Mesodermal cell (in vitro differentiated cells): ENCODE measurements around the gene SEC11C.

ENCODE experiments used
- H3K27ac ChIP-seq: 2 replicates; pipeline ENCODE4 v1.7.0; 2013; ENCODE audit warnings: mild to moderate bottlenecking, low read depth, low read length, moderate library complexity; ENCODE audit not compliant: severe bottlenecking
- H3K36me3 ChIP-seq: 2 replicates; pipeline ENCODE4 v1.7.1; 2013; ENCODE audit warnings: mild to moderate bottlenecking, low read length, moderate library complexity; ENCODE audit not compliant: control insufficient read depth, insufficient read depth
- H3K4me1 ChIP-seq: one replicate; pipeline ENCODE4 v1.7.1; 2013; ENCODE audit warnings: mild to moderate bottlenecking, low read length; ENCODE audit not compliant: insufficient read depth, control insufficient read depth, poor library complexity, severe bottlenecking
- H3K4me3 ChIP-seq: 2 replicates; pipeline ENCODE4 v1.7.0; 2013; ENCODE audit warnings: low read length, control low read depth, mild to moderate bottlenecking; ENCODE audit not compliant: insufficient read depth, poor library complexity, severe bottlenecking; ENCODE audit errors: extremely low read depth
- H3K9me3 ChIP-seq: 2 replicates; pipeline ENCODE4 v1.7.1; 2013; ENCODE audit warnings: mild to moderate bottlenecking, low read length, moderate library complexity; ENCODE audit not compliant: control insufficient read depth
- WGBS, 2 experiments: methylation state at CpG; one replicate each; pipeline ENCODE4 v1.1.5; 2013; ENCODE audit warnings: missing lambda C conversion rate in 2 of 2; ENCODE audit not compliant: insufficient coverage in 2 of 2; 5-methylcytosine and 5-hydroxymethylcytosine counted together

The SEC11C gene

DNA sequence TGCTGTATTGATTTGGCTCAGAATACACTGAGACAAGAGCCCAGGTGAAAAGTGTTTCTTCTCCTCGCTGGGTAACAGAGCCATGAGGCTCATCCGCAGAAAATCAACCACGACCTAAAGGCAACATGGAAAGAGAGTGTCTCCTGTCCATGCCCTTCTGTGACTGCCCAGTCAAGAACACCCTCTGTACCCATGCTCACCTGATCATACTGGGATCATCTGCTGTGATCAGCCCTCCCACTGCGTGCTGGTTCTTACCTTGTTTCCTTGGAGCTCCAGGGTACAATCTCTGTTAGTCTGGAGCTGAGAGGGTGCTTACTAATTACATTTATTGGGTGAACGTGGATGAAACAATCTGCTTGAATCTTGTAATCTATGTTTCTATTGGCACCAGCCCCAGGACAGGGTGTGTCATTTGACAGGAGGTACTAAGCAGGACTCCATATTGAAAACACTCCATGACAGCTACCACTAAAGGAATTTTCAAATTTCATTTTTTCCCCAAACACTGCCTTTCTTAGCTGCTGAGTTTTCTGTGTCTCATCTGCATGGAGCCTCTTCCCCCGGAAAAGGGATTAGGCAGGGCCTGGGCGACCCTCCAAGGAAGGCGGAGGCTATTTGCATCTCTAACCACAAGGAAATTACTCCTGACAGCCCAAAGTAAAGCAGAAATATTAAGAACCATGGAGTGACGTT, 40.6 kb downstream of the SEC11C start:
- no peaks in the 10 kb centered on the region for H3K36me3 ChIP-seq
- WGBS, 2 experiments, result 83 to 88% methylated on average over 3 to 8 of the region's 9 CpGs
- H3K4me3 ChIP-seq, result no peak overlapping the region
- no peaks in the 10 kb centered on the region for H3K4me1 ChIP-seq
- H3K27ac ChIP-seq, result no peak overlapping the region
- no peaks in the 10 kb centered on the region for H3K9me3 ChIP-seq

DNA sequence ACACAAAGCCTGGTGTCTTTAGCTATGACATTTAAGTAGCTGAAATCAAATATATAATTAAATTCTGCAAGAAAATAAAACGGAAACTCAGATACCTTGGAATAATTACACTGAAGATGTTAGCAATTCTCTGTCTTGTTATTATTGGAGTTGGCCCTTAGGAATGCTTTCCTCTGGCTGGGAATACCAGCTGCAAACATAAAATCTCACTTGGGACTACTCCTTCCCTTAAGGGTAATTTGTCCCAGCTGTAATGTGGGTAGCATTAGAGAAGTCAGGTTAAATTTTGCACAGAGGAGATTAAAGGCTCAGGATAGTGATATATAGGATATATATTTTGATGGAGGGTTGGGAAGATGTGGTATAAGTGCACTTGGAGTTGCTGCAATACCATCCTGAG, 43.0 kb downstream of the SEC11C start:
- Histone ChIP-seq H3K27ac (no peak overlapping the region), H3K36me3 (no peaks in the 10 kb centered on the region), H3K4me1 (no peaks in the 10 kb centered on the region), H3K9me3 (no peaks in the 10 kb centered on the region), H3K4me3 (no peak overlapping the region)
- WGBS, 2 experiments, result 100% methylated on average over 1 of the region's 1 CpG; no CpG with 5 or more reads in 1 of the 2 experiments

DNA sequence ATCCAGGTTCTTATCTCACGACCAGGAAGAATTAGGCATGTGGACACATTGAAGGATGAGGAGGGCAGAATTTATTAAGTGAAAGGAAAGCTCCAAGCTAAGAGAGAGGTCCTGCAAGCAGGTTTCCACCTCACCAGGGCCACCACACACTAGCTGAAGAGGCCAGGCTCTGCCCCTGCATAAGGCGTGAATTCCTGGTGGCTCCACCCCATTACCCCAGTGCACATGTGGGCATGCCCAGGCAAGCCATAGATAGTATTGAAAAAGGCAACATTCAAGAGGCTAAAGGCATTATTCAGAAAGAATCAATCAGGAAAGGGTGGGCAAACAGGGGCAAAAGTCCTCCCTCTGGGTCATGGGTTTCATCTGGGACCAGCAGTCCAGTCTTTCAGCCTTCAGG, 49.3 kb downstream of the SEC11C start:
- H3K4me1 ChIP-seq, result no peaks in the 10 kb centered on the region
- WGBS, 2 experiments, result 64 to 100% methylated on average over 1 to 2 of the region's 2 CpGs
- no peaks in the 10 kb centered on the region for H3K9me3 ChIP-seq
- H3K4me3 ChIP-seq, result no peak overlapping the region
- no peak overlapping the region for H3K27ac ChIP-seq
- H3K36me3 ChIP-seq, result no peaks in the 10 kb centered on the region

DNA sequence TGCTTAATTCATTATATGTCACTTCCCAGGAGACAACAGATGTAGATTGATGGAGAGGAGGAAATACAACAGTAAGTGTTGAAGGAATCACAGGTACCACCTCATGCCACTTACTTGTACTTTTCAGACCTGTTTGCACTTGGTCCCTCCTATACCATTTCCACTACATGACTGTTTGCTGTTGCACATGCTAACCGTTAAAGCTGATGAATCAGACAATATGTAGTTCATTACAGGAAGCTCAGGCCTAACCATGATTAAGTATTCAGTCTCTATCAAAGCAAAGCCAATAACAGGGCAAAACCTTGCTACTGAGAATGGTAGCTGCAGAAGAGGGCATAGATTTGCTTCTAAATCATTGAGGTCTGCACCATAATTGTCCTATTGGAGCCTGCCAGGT, 50.1 kb downstream of the SEC11C start:
- no peaks in the 10 kb centered on the region for H3K9me3 ChIP-seq
- no peaks in the 10 kb centered on the region for H3K36me3 ChIP-seq
- H3K27ac ChIP-seq, result no peak overlapping the region
- no peak overlapping the region for H3K4me3 ChIP-seq
- WGBS, 2 experiments, result 100% methylated on average over 1 of the region's 1 CpG; no CpG with 5 or more reads in 1 of the 2 experiments
- no peaks in the 10 kb centered on the region for H3K4me1 ChIP-seq

DNA sequence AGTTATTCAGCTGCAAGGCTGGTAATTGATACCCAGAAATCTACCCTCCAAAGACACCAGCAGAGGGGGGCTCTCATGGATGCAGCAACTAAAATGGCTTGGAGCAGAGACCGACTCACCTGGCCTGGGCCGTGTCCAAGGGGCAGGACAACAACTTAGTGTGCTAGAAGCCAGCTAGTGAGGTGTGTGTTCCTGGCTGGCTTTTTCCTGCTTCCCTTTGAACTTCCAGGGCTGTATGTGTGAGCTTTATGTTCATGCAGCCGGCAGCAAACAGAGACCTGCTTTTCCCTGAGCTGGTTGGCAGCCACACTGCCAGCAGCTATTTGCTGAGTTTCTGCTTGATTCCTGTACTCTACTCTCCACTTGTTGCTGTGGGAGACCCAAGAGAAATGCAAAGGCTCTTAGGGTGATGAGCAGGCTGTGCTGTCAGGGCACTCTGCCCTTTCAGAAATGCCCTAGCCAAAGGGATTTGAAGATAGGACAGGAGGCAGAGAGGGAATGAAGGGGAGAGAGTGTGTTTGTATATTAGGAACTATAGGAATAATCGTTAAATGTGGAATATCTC, 56.6 kb downstream of the SEC11C start:
- Histone ChIP-seq H3K4me3 (no peak overlapping the region), H3K4me1 (no peaks in the 10 kb centered on the region), H3K9me3 (no peaks in the 10 kb centered on the region), H3K36me3 (no peaks in the 10 kb centered on the region), H3K27ac (no peak overlapping the region)
- WGBS, 2 experiments, result 78 to 87% methylated on average over 2 to 3 of the region's 4 CpGs

DNA sequence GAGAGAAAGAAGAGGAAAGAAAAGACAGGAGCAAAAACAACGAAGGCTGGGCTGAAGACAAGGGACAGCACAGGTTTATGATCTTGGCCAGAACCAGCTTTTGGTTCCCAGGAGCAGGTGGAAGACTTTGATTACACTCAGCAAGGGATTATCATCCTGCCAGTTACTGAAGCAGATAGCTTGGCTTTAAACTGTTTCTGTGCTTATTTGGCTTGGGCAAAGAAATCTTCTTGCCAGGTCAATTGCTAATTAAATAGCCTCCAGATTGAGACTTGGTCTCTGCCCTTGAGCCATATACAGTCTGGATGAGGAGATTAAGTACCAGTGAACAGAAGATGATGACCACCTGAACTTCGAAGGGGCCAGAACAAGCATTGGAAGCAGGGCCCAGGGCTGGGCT, 58.0 kb downstream of the SEC11C start:
- no peaks in the 10 kb centered on the region for H3K9me3 ChIP-seq
- no peak overlapping the region for H3K4me3 ChIP-seq
- H3K36me3 ChIP-seq, result no peaks in the 10 kb centered on the region
- no peaks in the 10 kb centered on the region for H3K4me1 ChIP-seq
- 70 to 76% methylated on average over 2 of the region's 2 CpGs for WGBS, 2 experiments
- no peak overlapping the region for H3K27ac ChIP-seq

DNA sequence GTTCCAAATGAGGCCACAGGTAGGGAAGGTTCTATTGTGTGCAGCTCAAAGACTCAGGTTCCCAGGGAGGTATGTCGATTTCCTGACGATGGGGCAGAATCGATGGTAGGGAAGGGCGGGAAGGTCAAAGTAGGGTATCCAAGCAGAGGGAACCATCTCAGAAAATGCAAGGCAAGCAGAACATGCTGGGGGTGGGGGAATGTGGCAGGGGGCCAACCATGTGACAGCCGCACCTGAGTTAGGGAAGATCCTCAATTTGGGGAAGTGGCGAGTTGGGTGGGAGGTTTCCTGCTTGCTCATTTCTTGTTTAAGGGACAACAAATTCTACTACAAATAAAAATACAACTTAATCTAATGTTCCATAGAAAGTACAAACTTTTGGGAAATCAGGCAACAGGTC, 58.5 kb downstream of the SEC11C start:
- Histone ChIP-seq H3K9me3 (no peaks in the 10 kb centered on the region), H3K4me1 (no peaks in the 10 kb centered on the region), H3K4me3 (no peak overlapping the region), H3K27ac (no peak overlapping the region), H3K36me3 (no peaks in the 10 kb centered on the region)
- WGBS, 2 experiments, result 96 to 100% methylated on average over 4 of the region's 6 CpGs

DNA sequence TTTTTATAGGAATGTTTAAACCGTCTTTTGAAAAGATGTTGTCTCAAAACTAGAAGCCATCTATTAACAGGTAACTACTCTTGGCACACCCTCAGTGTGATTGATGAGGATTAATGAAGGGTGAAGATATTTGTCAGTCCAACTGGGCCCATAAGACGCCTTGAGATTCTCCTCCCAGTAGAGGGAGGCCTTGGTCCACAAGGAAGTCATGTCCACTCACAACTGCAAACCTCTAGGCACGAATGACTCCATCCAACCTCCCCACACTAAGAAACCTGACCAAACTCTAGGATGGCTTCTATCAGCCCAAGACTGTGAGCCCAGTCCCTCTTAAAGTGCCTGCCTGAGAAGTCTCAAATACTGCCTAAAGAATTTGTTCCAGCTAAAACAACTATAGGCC, 61.1 kb downstream of the SEC11C start:
- Histone ChIP-seq H3K4me1 (no peaks in the 10 kb centered on the region), H3K4me3 (no peak overlapping the region), H3K9me3 (no peaks in the 10 kb centered on the region), H3K36me3 (no peaks in the 10 kb centered on the region), H3K27ac (no peak overlapping the region)
- 33 to 38% methylated on average over 1 of the region's 3 CpGs for WGBS, 2 experiments

DNA sequence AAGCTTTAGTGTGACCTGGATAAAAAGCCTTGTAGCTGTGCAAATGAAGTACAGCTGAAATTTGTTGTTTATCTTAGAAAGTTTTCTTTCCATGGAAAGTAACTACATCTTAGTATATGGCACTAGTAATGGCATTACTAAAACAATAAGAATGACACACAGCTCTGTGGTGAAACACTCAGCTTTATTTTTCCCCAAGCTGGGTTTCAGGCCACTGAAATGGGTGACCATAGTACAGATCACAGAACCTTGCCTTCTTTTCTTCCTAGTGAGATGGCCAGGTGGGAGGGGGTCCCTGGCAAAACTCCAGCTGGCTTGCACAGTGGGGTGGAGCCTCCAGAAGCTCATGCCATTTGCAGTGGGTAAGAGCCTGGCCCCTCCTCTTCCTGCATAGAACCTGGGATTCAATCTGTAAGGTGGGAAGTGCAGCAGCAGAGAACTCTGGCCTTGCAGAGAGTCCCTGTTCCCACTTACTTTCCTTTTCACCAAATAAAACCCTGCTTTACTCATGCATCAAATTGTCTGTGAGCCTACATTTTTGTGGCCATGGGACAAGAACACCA, 62.7 kb downstream of the SEC11C start:
- H3K9me3 ChIP-seq, result no peaks in the 10 kb centered on the region
- no peak overlapping the region for H3K4me3 ChIP-seq
- H3K27ac ChIP-seq, result no peak overlapping the region
- no peaks in the 10 kb centered on the region for H3K36me3 ChIP-seq
- H3K4me1 ChIP-seq, result no peaks in the 10 kb centered on the region

DNA sequence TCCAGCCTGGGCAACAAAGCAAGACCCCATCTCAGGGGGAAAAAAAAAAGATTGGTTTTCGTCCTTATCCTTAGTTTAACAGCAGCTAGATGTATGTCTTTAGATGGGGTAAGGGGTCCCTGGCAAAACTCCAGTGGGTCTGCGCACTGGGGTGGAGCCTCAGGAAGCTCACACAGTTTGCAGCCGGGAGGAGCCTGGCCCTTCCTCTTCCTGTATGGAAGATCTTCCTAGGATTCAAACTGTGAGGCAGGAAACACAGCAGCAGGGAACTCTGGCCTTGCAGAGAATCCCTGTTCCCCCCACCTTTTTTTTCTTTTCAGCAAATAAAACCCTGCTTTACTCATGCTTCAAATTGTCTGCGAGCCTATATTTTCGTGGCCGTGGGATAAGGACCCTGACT, 67.8 kb downstream of the SEC11C start:
- H3K9me3 ChIP-seq, result no peaks in the 10 kb centered on the region
- H3K27ac ChIP-seq, result no peak overlapping the region
- whole genome bisulfite sequencing, 2 experiments, result 70 to 77% methylated on average over 4 to 5 of the region's 6 CpGs
- no peaks in the 10 kb centered on the region for H3K4me1 ChIP-seq
- no peaks in the 10 kb centered on the region for H3K36me3 ChIP-seq
- no peak overlapping the region for H3K4me3 ChIP-seq
